RWPE1 (cell line): ENCODE data around the gene GRAMD1B.

Experiments used
- CTCF ChIA-PET: fragments of 350-600 bp; sonication (Branson Sonifier 250); formaldehyde crosslinking; extraction: SDS; loops from one replicate; lab custom pipeline; 2021; lab: Yijun Ruan, JAX
- POLR2A ChIA-PET: fragments of 400-600 bp; formaldehyde crosslinking; extraction: SDS; loops from one replicate; lab custom pipeline; 2020; ENCODE audit warnings: antibody characterized with exemption; ENCODE audit not compliant: low non-redundant PET; lab: Yijun Ruan, JAX
- DNase-seq: peaks from one replicate; pipeline ENCODE4 v3.0.0; 2012; ENCODE audit warnings: low spot score
- H3K27ac ChIP-seq: fragments of 450-650 bp; 2 replicates; pipeline ENCODE4 v1.5.1; 2017
- TF ChIP-seq, protein P1 (sequence below): fragments of 450-650 bp; conservative IDR thresholded peaks from 2 replicates; pipeline ENCODE4 v1.5.1; 2017; ENCODE audit warnings: low read depth, mild to moderate bottlenecking

Gene GRAMD1B

DNA sequence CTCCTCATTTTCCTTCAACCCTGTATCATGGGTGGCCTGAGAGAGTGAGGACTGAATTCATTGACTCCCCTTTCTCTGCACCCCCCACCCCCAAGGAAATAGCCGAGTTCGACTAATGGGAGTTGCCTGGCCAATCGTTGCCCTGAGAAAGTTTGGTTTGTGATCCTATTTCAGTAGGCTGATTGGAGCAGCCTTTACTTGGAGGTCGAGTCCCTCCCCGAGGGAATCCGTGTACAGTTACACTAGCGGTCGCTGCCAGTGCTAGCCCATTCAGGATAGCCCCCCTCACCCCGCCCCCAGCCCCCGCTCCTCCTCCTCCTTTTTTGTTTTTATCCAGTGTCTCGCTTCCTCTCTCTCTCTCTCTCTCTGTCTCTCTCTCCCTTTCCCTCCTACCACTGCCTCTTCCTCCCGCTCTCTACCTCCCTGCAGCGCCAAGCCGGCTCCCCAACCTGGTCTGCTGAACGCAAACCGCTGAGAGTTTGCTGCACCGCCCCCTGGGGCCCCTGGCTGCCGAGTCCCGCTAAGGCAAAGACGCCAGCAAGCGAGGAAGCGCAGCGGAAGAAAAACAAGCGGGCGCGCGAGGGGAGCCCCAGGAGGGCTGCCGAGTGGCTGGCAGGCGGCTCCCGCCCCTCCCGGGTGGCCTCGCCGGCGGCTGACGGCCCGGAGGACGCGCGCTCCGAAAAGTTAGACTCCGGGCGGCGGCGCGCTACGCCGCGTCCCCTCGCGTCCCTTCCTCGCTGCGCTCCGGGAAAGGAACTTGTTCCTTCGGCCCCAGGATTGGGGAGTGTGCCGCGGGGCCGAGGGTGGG, at the start of gene GRAMD1B:
TSS of gene GRAMD1B (plus strand) at position 357 of the 808 bp plus-strand sequence. CDS start 524 bp downstream, outside the sequence.
- ChIA-PET CTCF (no interaction called here), POLR2A (no interaction called here)
- TF ChIP-seq, protein P1, sequence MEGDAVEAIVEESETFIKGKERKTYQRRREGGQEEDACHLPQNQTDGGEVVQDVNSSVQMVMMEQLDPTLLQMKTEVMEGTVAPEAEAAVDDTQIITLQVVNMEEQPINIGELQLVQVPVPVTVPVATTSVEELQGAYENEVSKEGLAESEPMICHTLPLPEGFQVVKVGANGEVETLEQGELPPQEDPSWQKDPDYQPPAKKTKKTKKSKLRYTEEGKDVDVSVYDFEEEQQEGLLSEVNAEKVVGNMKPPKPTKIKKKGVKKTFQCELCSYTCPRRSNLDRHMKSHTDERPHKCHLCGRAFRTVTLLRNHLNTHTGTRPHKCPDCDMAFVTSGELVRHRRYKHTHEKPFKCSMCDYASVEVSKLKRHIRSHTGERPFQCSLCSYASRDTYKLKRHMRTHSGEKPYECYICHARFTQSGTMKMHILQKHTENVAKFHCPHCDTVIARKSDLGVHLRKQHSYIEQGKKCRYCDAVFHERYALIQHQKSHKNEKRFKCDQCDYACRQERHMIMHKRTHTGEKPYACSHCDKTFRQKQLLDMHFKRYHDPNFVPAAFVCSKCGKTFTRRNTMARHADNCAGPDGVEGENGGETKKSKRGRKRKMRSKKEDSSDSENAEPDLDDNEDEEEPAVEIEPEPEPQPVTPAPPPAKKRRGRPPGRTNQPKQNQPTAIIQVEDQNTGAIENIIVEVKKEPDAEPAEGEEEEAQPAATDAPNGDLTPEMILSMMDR: no peak
- no peak within 1 kb of the TSS for H3K27ac ChIP-seq
- DNase-seq: peak; percentile 40

- TF ChIP-seq, protein P1: no peak
- POLR2A ChIA-PET: no interaction called here
- no peak for DNase-seq
- CTCF ChIA-PET: no interaction called here
- H3K27ac ChIP-seq: no peak overlapping the region
Observed at GRCh38 chr11:123381149-123381548, 48.9 kb upstream of the GRAMD1B start.

- TF ChIP-seq, protein P1: no peak
- no peak for DNase-seq
- ChIA-PET POLR2A (no interaction called here), CTCF (no interaction called here)
- no peak overlapping the region for H3K27ac ChIP-seq
Observed at GRCh38 chr11:123381817-123382554, 48.1 kb upstream of the GRAMD1B start.

DNA sequence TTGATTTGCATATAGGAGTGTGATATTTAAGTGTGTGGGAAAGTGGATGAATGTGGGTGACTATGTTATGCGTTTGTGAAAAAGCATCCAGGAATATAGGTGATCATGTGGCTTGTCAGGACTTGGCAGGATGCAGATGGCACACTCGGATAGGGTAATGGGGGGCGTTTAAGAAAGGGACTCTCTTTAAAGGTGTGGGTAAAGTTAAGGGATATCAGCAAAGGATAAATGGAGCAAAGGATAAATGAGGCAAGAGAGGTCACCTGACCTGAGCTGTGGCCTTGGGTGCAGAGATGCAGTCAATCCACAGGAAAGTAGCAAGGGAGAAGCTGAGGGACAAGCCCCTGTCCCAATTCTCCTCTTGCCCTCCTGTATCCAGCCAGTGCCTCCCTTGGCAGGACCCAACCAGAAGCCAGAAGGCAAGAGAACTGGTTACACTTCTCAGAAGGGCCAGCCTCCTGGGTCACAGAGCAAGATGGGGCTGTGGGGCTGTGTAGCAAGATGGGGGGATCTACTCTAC, 47.5 kb upstream of the GRAMD1B start:
- ChIA-PET POLR2A (no interaction called here), CTCF (interaction anchor here (0.7 kb wide), 1 partner anchor 1421 kb away, joined by 3 read pairs; no protein-coding TSS in a partner anchor)
- H3K27ac ChIP-seq: no peak overlapping the region
- TF ChIP-seq, protein P1: no peak
- DNase-seq: no peak

GRCh38 chr11:123384116-123384515, 46.0 kb upstream of the GRAMD1B start:
- TF ChIP-seq, protein P1: no peak
- H3K27ac ChIP-seq: no peak overlapping the region
- no peak for DNase-seq
- ChIA-PET POLR2A (no interaction called here), CTCF (no interaction called here)

- POLR2A ChIA-PET: no interaction called here
- H3K27ac ChIP-seq: no peak overlapping the region
- TF ChIP-seq, protein P1: no peak
- CTCF ChIA-PET: interaction anchor here (0.5 kb wide), 2 partner anchors 534 to 888 kb away, joined by 3 to 4 read pairs; no protein-coding TSS in a partner anchor
- no peak for DNase-seq
Observed at GRCh38 chr11:123386796-123387510, 43.1 kb upstream of the GRAMD1B start.
